K562 (cell line): Measurements from ENCODE around the gene NDOR1. TPM values are rescaled to one million over a fixed set of nuclear protein-coding genes. Genes with fewer than 3 reads are reported as not detected.

Source experiments
- ATAC-seq: fragments of 200-7000 bp; cut with Tn5 transposase; 3 replicates; pipeline ENCODE4 v1.9.1; 2020; ENCODE audit warnings: moderate library complexity
- BruUV-seq: library from RNA; stranded (reverse); fragments of 400-500 nt; replicated peaks from 2 replicates; lab custom pipeline; 2021; lab: Mats Ljungman, UMichigan
- CTCF ChIA-PET: fragments of 300-600 bp; formaldehyde crosslinking; extraction: SDS; loops from one replicate; lab custom pipeline; 2021; ENCODE audit warnings: low intra/inter-chr PET ratio; lab: Yijun Ruan, JAX
- POLR2A ChIA-PET: fragments of 300-600, 350-650 bp; sonication (Branson Sonifier 250); formaldehyde crosslinking; extraction: SDS; loops from one replicate; lab custom pipeline; 2021; ENCODE audit warnings: antibody characterized with exemption, inconsistent platforms; lab: Yijun Ruan, JAX
- DNase-seq, 4 experiments: peaks; one replicate each; pipeline versions ENCODE4 v3.0.0 to v3.0.0-alpha.2; 2011 to 2018; ENCODE audit warnings: low spot score in 3 of 4, mixed read lengths in 3 of 4; ENCODE audit errors: extremely low read depth in 1 of 4
- FAIRE-seq: peaks from 2 replicates; lab custom pipeline; 2011; peaks lifted over from hg19 to GRCh38; lab: Jason Lieb, UNC
- H2AFZ ChIP-seq: 2 replicates; pipeline ENCODE4 v1.6.0; 2011; ENCODE audit warnings: low read depth, low read length, control low read depth, inconsistent platforms
- H3K27ac ChIP-seq: fragments of 200-600 bp; 3 replicates; pipeline ENCODE4 v1.8.0; 2011; ENCODE audit warnings: low read depth, mild to moderate bottlenecking, control low read depth, inconsistent platforms, low read length, moderate library complexity, mixed read lengths; ENCODE audit errors: extremely low read depth
- H3K27me3 ChIP-seq, 2 experiments: fragments of 300-600 bp in 1 of 2; 2 replicates in 1 of 2; 3 replicates in 1 of 2; pipeline versions ENCODE4 v1.6.0 to v1.8.0; 2011; ENCODE audit warnings: inconsistent platforms in 2 of 2, low read length in 2 of 2, mild to moderate bottlenecking in 1 of 2, mixed read lengths in 1 of 2, moderate library complexity in 1 of 2; ENCODE audit not compliant: control insufficient read depth in 2 of 2, insufficient read depth in 2 of 2
- H3K36me3 ChIP-seq: fragments of 300-600 bp; 3 replicates; pipeline ENCODE4 v1.8.0; 2011; ENCODE audit warnings: mild to moderate bottlenecking, low read length, inconsistent platforms; ENCODE audit not compliant: control insufficient read depth, insufficient read depth
- H3K4me1 ChIP-seq, 2 experiments: fragments of 200-600 bp in 1 of 2; replicated peaks in 1 of 2; 2 replicates in 1 of 2; 3 replicates in 1 of 2; pipeline versions ENCODE4 v1.5.1 to v1.8.0; 2011; ENCODE audit warnings: inconsistent platforms in 2 of 2, low read length in 2 of 2, mild to moderate bottlenecking in 1 of 2, mixed read lengths in 1 of 2, moderate library complexity in 1 of 2; ENCODE audit not compliant: control insufficient read depth in 2 of 2, insufficient read depth in 2 of 2
- H3K4me2 ChIP-seq: 2 replicates; pipeline ENCODE4 v1.6.1; 2011; ENCODE audit warnings: low read length, control low read depth, inconsistent platforms, mixed read lengths; ENCODE audit not compliant: insufficient read depth
- H3K4me3 ChIP-seq: fragments of 200-600 bp; sonication (generic), shearing (Covaris generic); 2 replicates; pipeline ENCODE4 v1.5.1; 2016; ENCODE audit warnings: control low read depth, inconsistent platforms
- H3K79me2 ChIP-seq: fragments of 200-600 bp; 3 replicates; pipeline ENCODE4 v1.8.0; 2011; ENCODE audit warnings: low read length, inconsistent platforms; ENCODE audit not compliant: control insufficient read depth, insufficient read depth
- H3K9ac ChIP-seq, 2 experiments: 2 replicates each; pipeline versions ENCODE4 v1.6.0 to v1.6.1; 2011; ENCODE audit warnings: low read depth in 2 of 2, low read length in 2 of 2, control low read depth in 1 of 2, inconsistent platforms in 1 of 2, mild to moderate bottlenecking in 1 of 2, mixed read lengths in 1 of 2; ENCODE audit not compliant: insufficient read depth in 1 of 2
- H3K9me1 ChIP-seq: one replicate; pipeline ENCODE4 v1.6.0; 2011; ENCODE audit warnings: inconsistent platforms, mild to moderate bottlenecking, low read length, moderate library complexity; ENCODE audit not compliant: control insufficient read depth, insufficient read depth
- H3K9me3 ChIP-seq: replicated peaks from 2 replicates; pipeline ENCODE4 v1.5.1; 2011; ENCODE audit warnings: low read depth, low read length, inconsistent platforms; ENCODE audit not compliant: control insufficient read depth, insufficient read depth
- H4K20me1 ChIP-seq: replicated peaks from 2 replicates; pipeline ENCODE4 v1.6.1; 2011; ENCODE audit warnings: low read length, inconsistent platforms, mixed read lengths; ENCODE audit not compliant: control insufficient read depth, insufficient read depth
- E2F6 ChIP-seq, 2 experiments: IDR thresholded peaks; 2 replicates each; pipeline ENCODE4 v1.6.1; 2011; ENCODE audit warnings: borderline replicate concordance in 1 of 2, control low read depth in 1 of 2, low read depth in 1 of 2, low read length in 1 of 2, mild to moderate bottlenecking in 1 of 2, mixed read lengths in 1 of 2, moderate library complexity in 1 of 2; ENCODE audit not compliant: insufficient read depth in 1 of 2, insufficient read length in 1 of 2, poor library complexity in 1 of 2, severe bottlenecking in 1 of 2; ENCODE audit errors: extremely low read depth in 1 of 2
- HDAC6 ChIP-seq: IDR thresholded peaks from 2 replicates; pipeline ENCODE4 v1.6.1; 2012; ENCODE audit warnings: low read depth, mild to moderate bottlenecking, control low read depth, inconsistent platforms, low read length, moderate library complexity
- L3MBTL2 ChIP-seq: fragments of 450-650 bp; IDR thresholded peaks from 2 replicates; pipeline ENCODE4 v1.6.1; 2016; ENCODE audit warnings: mild to moderate bottlenecking, moderate library complexity
- RAD51 ChIP-seq: fragments of 450-650 bp; IDR thresholded peaks from 2 replicates; pipeline ENCODE4 v1.7.1; 2016; ENCODE audit warnings: low read depth, mild to moderate bottlenecking, borderline replicate concordance
- ZBTB7A ChIP-seq: IDR thresholded peaks from 2 replicates; pipeline ENCODE4 v1.6.1; 2011; ENCODE audit warnings: low read depth, mild to moderate bottlenecking, low read length, moderate library complexity, borderline replicate concordance; ENCODE audit not compliant: control insufficient read depth
- ZKSCAN8 ChIP-seq: fragments of 200-800 bp; sonication (Bioruptor generic); IDR thresholded peaks from 2 replicates; pipeline ENCODE4 v1.6.1; 2016; ENCODE audit warnings: missing genetic modification characterization, missing compliant biosample characterization
- ZNF184 ChIP-seq: sonication (generic); formaldehyde crosslinking; IDR thresholded peaks from 2 replicates; pipeline ENCODE4 v1.5.0; 2020; ENCODE audit warnings: missing genetic modification reagents
- ZNF324 ChIP-seq: fragments of 250-450 bp; sonication (Bioruptor Pico); IDR thresholded peaks from 2 replicates; pipeline ENCODE4 v1.4.0; 2020; ENCODE audit warnings: mild to moderate bottlenecking
- WGBS: fragments of 100-300 bp; shearing (Covaris generic); methylation state at CpG from one replicate; pipeline ENCODE4 v1.1.6; 2016; ENCODE audit warnings: low coverage, mixed read lengths; ENCODE audit not compliant: insufficient coverage; ENCODE audit errors: missing lambda C conversion rate; 5-methylcytosine and 5-hydroxymethylcytosine counted together
- in situ Hi-C: fragments of 300-500 bp; cut with MboI; formaldehyde crosslinking; loops from 4 replicates; pipeline ENCODE4 v1.15.0; 2018; ENCODE audit warnings: inconsistent platforms, mixed read lengths
- intact Hi-C: fragments of 100-400 bp; cut with micrococcal nuclease; formaldehyde crosslinking; loops from 2 replicates; pipeline ENCODE4 v1.14.2; 2022
- polyA plus RNA-seq, 8 experiments: library from polyadenylated mRNA; depleted of rRNA in 4 of 8; stranded (reverse) in 5 of 8; unstranded in 3 of 8; fragments of >200 nt; fragmentation: Nextera tagmentation in 2 of 8; fragmentation: Illumina TruSeq in 1 of 8; extraction: Ambion mirVana in 2 of 8; extraction: Trizol in 1 of 8; gene quantifications; 2 replicates each; pipeline versions ENCODE4 v1.2.1 to v1.2.3, GENCODE V29; 2011 to 2014; ENCODE audit warnings: inconsistent platforms in 1 of 8, missing spikeins in 1 of 8
- total RNA-seq, 7 experiments: library from RNA; depleted of rRNA in 6 of 7; stranded (reverse); fragments of >200 nt in 6 of 7; fragmentation: Illumina TruSeq in 2 of 7; extraction: Trizol in 2 of 7; gene quantifications; 2 replicates each; pipeline versions ENCODE4 v1.2.1 to v1.2.3, GENCODE V29; 2011 to 2021; ENCODE audit warnings: low replicate concordance in 1 of 7

Gene NDOR1
- total and polyA plus RNA-seq, 9 of the 15 experiments (the other 6 are each of a cell fraction or from before 2014, with no cell fraction given): 0.06 to 36.9 (median 6.9) TPM

DNA sequence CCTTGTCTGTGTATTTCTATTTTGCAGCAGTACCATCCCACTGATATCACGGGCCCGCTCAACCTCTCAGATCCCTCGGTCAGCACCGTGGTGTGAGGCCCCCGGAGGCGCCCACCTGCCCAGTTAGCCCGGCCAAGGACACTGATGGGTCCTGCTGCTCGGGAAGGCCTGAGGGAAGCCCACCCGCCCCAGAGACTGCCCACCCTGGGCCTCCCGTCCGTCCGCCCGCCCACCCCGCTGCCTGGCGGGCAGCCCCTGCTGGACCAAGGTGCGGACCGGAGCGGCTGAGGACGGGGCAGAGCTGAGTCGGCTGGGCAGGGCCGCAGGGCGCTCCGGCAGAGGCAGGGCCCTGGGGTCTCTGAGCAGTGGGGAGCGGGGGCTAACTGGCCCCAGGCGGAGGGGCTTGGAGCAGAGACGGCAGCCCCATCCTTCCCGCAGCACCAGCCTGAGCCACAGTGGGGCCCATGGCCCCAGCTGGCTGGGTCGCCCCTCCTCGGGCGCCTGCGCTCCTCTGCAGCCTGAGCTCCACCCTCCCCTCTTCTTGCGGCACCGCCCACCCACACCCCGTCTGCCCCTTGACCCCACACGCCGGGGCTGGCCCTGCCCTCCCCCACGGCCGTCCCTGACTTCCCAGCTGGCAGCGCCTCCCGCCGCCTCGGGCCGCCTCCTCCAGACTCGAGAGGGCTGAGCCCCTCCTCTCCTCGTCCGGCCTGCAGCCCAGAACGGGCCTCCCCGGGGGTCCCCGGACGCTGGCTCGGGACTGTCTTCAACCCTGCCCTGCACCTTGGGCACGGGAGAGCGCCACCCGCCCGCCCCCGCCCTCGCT, 37.5 kb upstream of the NDOR1 start (continued):
- TF ChIP-seq ZNF324 (CRISPR knock-in tag) (no peak), ZBTB7A (peak; percentile 51; the same call in 1 of the 2 replicates)

- no peak for FAIRE-seq
- peak in 3 of 4 experiments; percentile 35 to 59 (median 54) for DNase-seq
- POLR2A ChIA-PET: interaction anchor here (0.7 to 1.1 kb wide), 3 partner anchors 12 to 76 kb away, joined by 3 to 4 read pairs (median 3); partner anchors contain the start of gene SSNA1
- TF ChIP-seq ZKSCAN8 (peak; percentile 97), RAD51 (no peak), ZNF184 (CRISPR knock-in tag) (no peak), L3MBTL2 (0 out of 2 replicates have a peak, but pooled peaks have one; percentile 18), HDAC6 (0 out of 2 replicates have a peak, but pooled peaks have one; percentile 47), E2F6 (IDR thresholded peaks at IDR 0.05; ENCODE audit: borderline replicate concordance in 1 of 2, extremely low read depth in 1 of 2, insufficient read depth in 1 of 2, insufficient read length in 1 of 2, low read depth in 1 of 2, low read length in 1 of 2, poor library complexity in 1 of 2, severe bottlenecking in 1 of 2) (peak in 1 of 2 experiments; percentile 33)
Measured at GRCh38 chr9:137168573-137168903, 37.0 kb upstream of the NDOR1 start.

More at GRCh38 chr9:137168573-137168903, 37.0 kb upstream of the NDOR1 start:
- Histone ChIP-seq H3K4me1 (peaks cover 0 to 98% of the 10 kb centered on the region in 2 experiments; a peak in 2 of 5 replicates), H3K9ac (peak overlapping the region in 1 of 2 experiments; percentile 52; a peak in 1 of 4 replicates), H3K9me1 (no peaks in the 10 kb centered on the region), H3K4me3 (peak overlapping the region; percentile 13; the same call in 1 of the 2 replicates), H3K4me2 (0 out of 2 replicates have a peak overlapping the region, but pooled peaks have one; percentile 5), H3K27me3 (peaks cover 29 to 55% of the 10 kb centered on the region in 2 experiments; a peak in 4 of 5 replicates), H3K36me3 (no peaks in the 10 kb centered on the region), H3K79me2 (no peaks in the 10 kb centered on the region), H3K9me3 (no peaks in the 10 kb centered on the region), H4K20me1 (no peaks in the 10 kb centered on the region; the same call in 1 of the 2 replicates), H3K27ac (no peak overlapping the region), H2AFZ (no peak overlapping the region)
- WGBS: under 1% methylated on average over 19 of the region's 36 CpGs
- no TSS peak for BruUV-seq
- CTCF ChIA-PET: no interaction called here
- intact Hi-C loops (no loop called here), in situ Hi-C loops (no loop called here)
- peak; percentile 33 for ATAC-seq
